Right lobe of liver (tissue), 4 donors: Measurements from ENCODE around the gene ZNF341.

Experiments
- CTCF ChIP-seq, 4 donors: fragments of 200-600 bp in 3 of 4; fragments of 450-650 bp in 1 of 4; IDR thresholded peaks; one replicate each; pipeline versions ENCODE4 v1.5.1 to v1.8.0; 2016 to 2022; ENCODE audit warnings: antibody characterized with exemption in 4 of 4, mild to moderate bottlenecking in 2 of 4
- POLR2A ChIP-seq: fragments of 450-650 bp; IDR thresholded peaks from one replicate; pipeline ENCODE4 v1.6.1; 2017; ENCODE audit warnings: antibody characterized with exemption, mild to moderate bottlenecking
- donor health status: DM: no; HTN: no; CAD: no.
- donor health status: DM: no; HTN: no; CAD: no.
- donor health status: DM: no; HTN: yes; CAD: no.

GRCh38 chr20:33835615-33836172, 103.9 kb downstream of the ZNF341 start:
- TF ChIP-seq CTCF (IDR thresholded peaks at IDR 0.05), result no peak
- TF ChIP-seq POLR2A, result no peak
